Tibial nerve (tissue), 4 donors: ENCODE results near the gene OCA2.

ENCODE experiments used
- CTCF ChIP-seq, 5 experiments: fragments of 200-600 bp in 3 of 5; fragments of 450-650 bp in 2 of 5; sonication (generic) in 3 of 5; IDR thresholded peaks; one replicate each; pipeline ENCODE4 v1.5.1; 2016 to 2019; ENCODE audit warnings: antibody characterized with exemption in 5 of 5, mild to moderate bottlenecking in 3 of 5, moderate library complexity in 2 of 5
- EP300 ChIP-seq, 2 donors: sonication (generic); formaldehyde crosslinking; IDR thresholded peaks; one replicate each; pipeline ENCODE4 v1.6.1; 2017; ENCODE audit warnings: antibody characterized with exemption in 2 of 2, mild to moderate bottlenecking in 1 of 2
- POLR2A ChIP-seq, 2 donors: fragments of 450-650 bp; IDR thresholded peaks; one replicate each; pipeline ENCODE4 v1.6.1; 2017; ENCODE audit warnings: antibody characterized with exemption in 2 of 2, mild to moderate bottlenecking in 2 of 2, moderate library complexity in 2 of 2

- TF ChIP-seq CTCF (IDR thresholded peaks at IDR 0.05) (no peak), EP300 (IDR thresholded peaks at IDR 0.05) (no peak), POLR2A (IDR thresholded peaks at IDR 0.05) (no peak)
These were observed 329.5 kb downstream of the OCA2 start for GRCh38 chr15:27769652-27770051.
